IMR-90 (cell line): ENCODE results near the gene E4F1. TPM values are rescaled to one million over a fixed set of nuclear protein-coding genes. Genes with fewer than 3 reads are reported as not detected.

Experiments
- ATAC-seq: fragments of 200-7000 bp; cut with Tn5 transposase; 2 replicates; pipeline ENCODE4 v1.9.1; 2020; ENCODE audit warnings: low read depth, mild to moderate bottlenecking, moderate library complexity
- BruUV-seq: library from RNA; stranded (reverse); fragments of 400-500 nt; replicated peaks from 2 replicates; lab custom pipeline; 2021; lab: Mats Ljungman, UMichigan
- CTCF ChIA-PET: fragments of 300-600 bp; formaldehyde crosslinking; extraction: SDS; loops from one replicate; lab custom pipeline; 2021; ENCODE audit warnings: antibody characterized with exemption; lab: Yijun Ruan, JAX
- POLR2A ChIA-PET: fragments of 300-600 bp; sonication (Branson Sonifier 250); formaldehyde crosslinking; loops from one replicate; lab custom pipeline; 2022; ENCODE audit warnings: antibody characterized with exemption; ENCODE audit not compliant: unreplicated experiment; lab: Charles Lee
- DNase-seq: peaks from one replicate; pipeline ENCODE4 v3.0.0; 2013
- H2AFZ ChIP-seq: replicated peaks from 2 replicates; pipeline ENCODE3; 2013; ENCODE audit warnings: low read length, mild to moderate bottlenecking; ENCODE audit not compliant: poor library complexity
- H2AK5ac ChIP-seq: 2 replicates; pipeline ENCODE4 v1.6.1; 2013; ENCODE audit warnings: low read depth, low read length, inconsistent platforms
- H2AK9ac ChIP-seq: replicated peaks from 2 replicates; pipeline ENCODE3; 2013; ENCODE audit warnings: mild to moderate bottlenecking, low read depth, low read length, moderate library complexity; ENCODE audit not compliant: poor library complexity
- H2BK120ac ChIP-seq: 2 replicates; pipeline ENCODE4 v1.6.1; 2013; ENCODE audit warnings: low read depth, low read length, inconsistent platforms
- H2BK15ac ChIP-seq: 3 replicates; pipeline ENCODE4 v1.6.1; 2013; ENCODE audit warnings: low read depth, low read length, inconsistent platforms
- H2BK20ac ChIP-seq: 2 replicates; pipeline ENCODE4 v1.6.1; 2013; ENCODE audit warnings: low read depth, mild to moderate bottlenecking, inconsistent platforms, low read length, moderate library complexity
- H2BK5ac ChIP-seq: 2 replicates; pipeline ENCODE4 v1.6.1; 2013; ENCODE audit warnings: mild to moderate bottlenecking, low read depth, low read length, inconsistent platforms; ENCODE audit not compliant: poor library complexity, severe bottlenecking
- H3K14ac ChIP-seq: replicated peaks from 2 replicates; pipeline ENCODE4 v1.6.1; 2013; ENCODE audit warnings: low read depth, low read length, inconsistent platforms
- H3K18ac ChIP-seq: 2 replicates; pipeline ENCODE4 v1.6.1; 2013; ENCODE audit warnings: low read depth, low read length, control low read depth
- H3K23ac ChIP-seq: 2 replicates; pipeline ENCODE4 v1.6.1; 2013; ENCODE audit warnings: low read depth, low read length, inconsistent platforms
- H3K27ac ChIP-seq: 2 replicates; pipeline ENCODE4 v1.5.1; 2013; ENCODE audit warnings: mild to moderate bottlenecking, control low read depth, low read length; ENCODE audit not compliant: insufficient read depth
- H3K27me3 ChIP-seq: 2 replicates; pipeline ENCODE4 v1.6.1; 2013; ENCODE audit warnings: low read length; ENCODE audit not compliant: control insufficient read depth, insufficient read depth
- H3K36me3 ChIP-seq: 2 replicates; pipeline ENCODE4 v1.6.1; 2013; ENCODE audit warnings: low read length, mixed read lengths; ENCODE audit not compliant: control insufficient read depth, insufficient read depth
- H3K4ac ChIP-seq: 2 replicates; pipeline ENCODE4 v1.6.1; 2013; ENCODE audit warnings: low read depth, low read length, inconsistent platforms
- H3K4me1 ChIP-seq: 2 replicates; pipeline ENCODE4 v1.6.1; 2013; ENCODE audit warnings: low read length, mixed read lengths; ENCODE audit not compliant: control insufficient read depth, insufficient read depth
- H3K4me2 ChIP-seq: 2 replicates; pipeline ENCODE4 v1.6.1; 2013; ENCODE audit warnings: low read depth, mild to moderate bottlenecking, control low read depth, low read length, moderate library complexity
- H3K4me3 ChIP-seq: 2 replicates; pipeline ENCODE4 v1.5.1; 2013; ENCODE audit warnings: low read depth, mild to moderate bottlenecking, control low read depth, low read length, moderate library complexity; ENCODE audit not compliant: insufficient read depth
- H3K56ac ChIP-seq: 2 replicates; pipeline ENCODE4 v1.6.1; 2013; ENCODE audit warnings: low read length, inconsistent platforms; ENCODE audit not compliant: insufficient read depth; ENCODE audit errors: extremely low read depth
- H3K79me1 ChIP-seq, 2 experiments: 2 replicates each; pipeline ENCODE4 v1.6.1; 2013; ENCODE audit warnings: low read length in 2 of 2, inconsistent platforms in 1 of 2, low read depth in 1 of 2
- H3K9ac ChIP-seq: 2 replicates; pipeline ENCODE4 v1.6.1; 2013; ENCODE audit warnings: low read depth, low read length, control low read depth
- H3K9me1 ChIP-seq: 2 replicates; pipeline ENCODE4 v1.6.1; 2013; ENCODE audit warnings: low read length, inconsistent platforms; ENCODE audit not compliant: insufficient read depth
- H3K9me3 ChIP-seq: 2 replicates; pipeline ENCODE4 v1.6.1; 2013; ENCODE audit warnings: low read length; ENCODE audit not compliant: control insufficient read depth, insufficient read depth
- H4K20me1 ChIP-seq: 2 replicates; pipeline ENCODE4 v1.6.1; 2013; ENCODE audit warnings: low read length, inconsistent platforms; ENCODE audit not compliant: insufficient read depth
- H4K5ac ChIP-seq: 2 replicates; pipeline ENCODE4 v1.6.1; 2013; ENCODE audit warnings: mild to moderate bottlenecking, low read depth, low read length, control low read depth
- H4K8ac ChIP-seq, 2 experiments: 2 replicates each; pipeline ENCODE4 v1.6.1; 2013; ENCODE audit warnings: low read depth in 2 of 2, low read length in 2 of 2, control low read depth in 1 of 2, inconsistent platforms in 1 of 2
- H4K91ac ChIP-seq: 2 replicates; pipeline ENCODE4 v1.6.1; 2013; ENCODE audit warnings: low read depth, low read length, inconsistent platforms; ENCODE audit not compliant: insufficient read depth
- NFE2L2 ChIP-seq: fragments of 150-350 bp; IDR thresholded peaks from 2 replicates; pipeline ENCODE4 v1.6.1; 2016; ENCODE audit warnings: low read depth, mild to moderate bottlenecking, low read length
- SMC3 ChIP-seq: fragments of 150-350 bp; IDR thresholded peaks from 2 replicates; pipeline ENCODE4 v1.6.1; 2016; ENCODE audit warnings: low read depth, mild to moderate bottlenecking, antibody characterized with exemption, low read length, moderate library complexity
- WGBS, 2 experiments: methylation state at CpG; one replicate each; pipeline versions ENCODE4 v1.1.5 to v1.1.7; 2013; ENCODE audit warnings: missing lambda C conversion rate in 2 of 2; ENCODE audit not compliant: insufficient read length in 1 of 2; ENCODE audit errors: extremely low coverage in 2 of 2; 5-methylcytosine and 5-hydroxymethylcytosine counted together
- dilution Hi-C: fragments of 300-500 bp; cut with HindIII; formaldehyde crosslinking; loops from one replicate; pipeline ENCODE4 v1.14.3; 2018; ENCODE audit warnings: low sequenced_read_pairs; ENCODE audit not compliant: unreplicated experiment
- in situ Hi-C: fragments of 300-500 bp; cut with MboI; formaldehyde crosslinking; loops from 3 replicates; pipeline ENCODE4 v1.14.3; 2019; ENCODE audit warnings: low sequenced_read_pairs, inconsistent platforms, mixed read lengths
- intact Hi-C: fragments of 100-400 bp; cut with micrococcal nuclease; formaldehyde crosslinking; loops from 2 replicates; pipeline ENCODE4 v1.10.0; 2022
- polyA plus RNA-seq, 3 experiments: library from polyadenylated mRNA; depleted of rRNA; stranded (reverse); fragments of >200 nt; gene quantifications; 2 replicates each; pipeline ENCODE4 v1.2.3, GENCODE V29; 2012; ENCODE audit warnings: low replicate concordance in 1 of 3
- total RNA-seq: library from RNA; depleted of rRNA; stranded (reverse); fragments of >200 nt; gene quantifications from 2 replicates; pipeline ENCODE4 v1.2.3, GENCODE V29; 2012

E4F1 gene
- total and polyA plus RNA-seq, 2 of the 4 experiments (the other 2 are of a cell fraction), result 13.1 to 33.0 TPM

GRCh38 chr16:2276368-2277195 is 53.2 kb downstream of the E4F1 start:
- in situ Hi-C loops, result loop anchor here (10.0 kb wide), 1 partner anchor 148 kb away; the partner anchor contains the start of gene CCNF
- no TSS peak for BruUV-seq
- Histone ChIP-seq H3K4me3 (no peak overlapping the region), H4K5ac (no peak overlapping the region), H3K27ac (no peak overlapping the region), H3K56ac (no peak overlapping the region), H3K27me3 (peaks cover 28% of the 10 kb centered on the region), H2BK120ac (no peak overlapping the region), H3K14ac (no peak overlapping the region), H3K9me1 (no peaks in the 10 kb centered on the region; the same call in 1 of the 2 replicates), H3K4me1 (no peaks in the 10 kb centered on the region), H2AK9ac (no peak overlapping the region), H3K23ac (no peak overlapping the region), H2BK15ac (no peak overlapping the region), H3K18ac (no peak overlapping the region), H4K20me1 (0 out of 2 replicates have a peak, but pooled peaks cover 3% of the 10 kb centered on the region), H2BK5ac (no peak overlapping the region), H2BK20ac (no peak overlapping the region), H3K9ac (no peak overlapping the region), H3K4me2 (no peak overlapping the region), H4K8ac (no peak overlapping the region), H3K4ac (no peak overlapping the region), H3K79me1 (no peaks in the 10 kb centered on the region), H2AFZ (no peak overlapping the region), H3K9me3 (no peaks in the 10 kb centered on the region), H4K91ac (no peak overlapping the region), H3K36me3 (peaks cover 3% of the 10 kb centered on the region; the same call in 1 of the 2 replicates), H2AK5ac (no peak overlapping the region)
- intact Hi-C loops, result no loop called here
- DNase-seq, result no peak
- ATAC-seq, result 0 out of 2 replicates have a peak, but pooled peaks have one; percentile 20
- WGBS, 2 experiments, result 58% methylated on average over 2 of the region's 26 CpGs; no CpG with 5 or more reads in 1 of the 2 experiments
- CTCF ChIA-PET, result no interaction called here
- dilution Hi-C loops, result no loop called here
- no peak for TF ChIP-seq NFE2L2
- TF ChIP-seq SMC3, result no peak
- POLR2A ChIA-PET, result no interaction called here
